SW 1271 (cell line): ENCODE measurements around the gene FGF14.
A peak's percentile ranks its signal among the peaks of the same experiment; 100 is the strongest.

Source experiments
- DNase-seq, 2 experiments: peaks; one replicate each; lab custom pipeline; 2025; lab: John Stamatoyannopoulos, UW

The FGF14 gene

GRCh38 chr13:101919541-101920181 lies 482.2 kb downstream of the FGF14 start:
- DNase-seq = no peak

DNA sequence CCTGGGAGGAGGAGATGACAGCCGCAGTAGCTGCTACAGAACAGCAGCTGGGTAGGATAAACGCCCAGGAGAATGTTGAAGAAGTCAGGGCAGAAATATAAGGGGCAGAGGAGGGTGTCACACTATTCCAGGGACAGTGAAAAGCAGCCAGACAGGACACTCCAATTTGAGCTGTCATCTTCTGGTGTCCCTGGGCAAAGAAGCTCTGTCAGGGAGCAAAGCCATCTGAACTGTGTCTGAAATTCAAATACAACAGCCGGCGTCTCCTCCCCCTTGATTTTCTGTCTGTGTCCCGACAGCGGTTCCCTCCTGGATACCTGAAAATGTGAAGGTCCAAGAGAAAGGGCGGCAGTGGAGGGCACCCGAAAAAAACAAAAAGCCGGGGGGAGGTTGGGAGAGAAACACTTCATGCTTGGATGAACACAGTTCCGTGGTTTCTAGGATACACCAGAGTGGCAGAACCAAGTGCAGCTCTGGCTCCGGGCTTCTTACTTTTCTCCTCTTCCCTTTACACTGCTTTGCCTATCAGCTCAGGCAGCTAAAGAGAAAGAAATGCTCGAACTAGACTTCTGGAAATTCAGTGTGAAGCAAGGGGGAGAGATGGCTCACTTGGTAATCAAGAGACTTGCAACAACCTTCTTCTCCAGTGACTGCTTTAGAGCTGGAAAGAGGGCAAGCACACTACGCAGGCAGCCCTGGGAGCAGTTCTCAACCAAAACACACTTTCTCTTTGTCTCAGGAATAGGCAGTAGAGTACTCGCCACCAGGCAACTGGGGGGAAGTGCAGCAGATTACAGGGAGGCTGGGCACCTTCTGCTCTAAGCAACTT lies 483.8 kb downstream of the FGF14 start:
- DNase-seq = peak in 1 of 2 experiments; percentile 44

DNA sequence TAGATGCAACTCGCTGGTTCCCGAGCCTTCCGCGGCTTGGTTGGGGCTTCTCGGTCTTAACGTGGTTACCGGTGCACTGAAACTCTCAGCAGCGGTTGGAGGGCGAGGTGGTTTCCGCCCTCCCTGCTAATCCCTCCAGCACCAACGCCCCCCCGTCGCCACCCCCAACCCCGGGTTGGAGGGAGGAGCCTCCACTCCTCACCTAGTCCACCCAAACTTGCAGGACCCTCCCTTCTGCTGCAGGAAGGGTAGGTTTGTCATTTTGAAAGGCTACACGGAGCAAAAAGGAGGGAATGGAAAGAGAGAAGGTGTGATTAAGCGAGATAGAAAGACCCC lies 484.4 kb downstream of the FGF14 start:
- DNase-seq = no peak

GRCh38 chr13:101916775-101917474 lies 484.9 kb downstream of the FGF14 start:
- no peak for DNase-seq

- DNase-seq = no peak
These were observed 485.6 kb downstream of the FGF14 start for GRCh38 chr13:101916108-101916774.

GRCh38 chr13:101915755-101916107 lies 486.1 kb downstream of the FGF14 start:
- no peak for DNase-seq

DNA sequence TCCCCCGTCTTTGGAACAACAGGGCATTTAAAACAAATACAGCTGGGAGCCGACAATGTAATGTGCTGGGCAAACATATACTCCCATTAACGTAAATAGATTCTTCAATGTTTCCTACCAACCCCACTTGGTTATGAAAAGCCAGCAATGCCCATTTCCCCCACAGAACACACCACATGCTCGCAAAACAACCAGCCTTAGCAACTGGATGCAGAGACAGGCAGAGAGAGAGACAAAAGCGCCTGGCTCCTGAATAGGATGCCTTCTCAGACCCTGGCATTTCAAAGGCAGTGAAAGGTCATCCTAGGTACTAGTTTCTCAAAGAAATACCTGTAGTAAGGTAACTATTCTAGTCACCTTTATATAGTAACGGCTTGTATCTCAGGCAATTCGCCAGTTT lies 486.5 kb downstream of the FGF14 start:
- no peak for DNase-seq

DNA sequence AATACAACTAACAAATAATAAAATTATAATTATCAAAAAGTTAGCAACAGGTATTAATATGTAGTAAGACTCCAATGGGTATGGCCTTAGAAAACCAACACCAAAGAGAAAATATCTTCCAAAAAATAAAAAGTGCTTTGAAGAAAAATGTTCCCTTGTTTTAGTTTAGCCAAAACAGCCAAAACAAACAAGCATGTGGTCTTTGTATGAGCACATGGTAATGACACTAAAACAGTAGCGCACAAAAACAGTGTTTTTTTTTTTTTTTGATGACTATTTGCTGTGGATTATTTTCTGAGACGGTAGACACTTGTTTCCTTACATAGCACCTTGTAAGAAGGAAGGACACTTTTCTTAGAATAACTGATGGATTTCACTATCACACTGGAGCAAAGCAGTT lies 490.1 kb downstream of the FGF14 start:
- no peak for DNase-seq

GRCh38 chr13:101903890-101904289 lies 498.0 kb downstream of the FGF14 start:
- no peak for DNase-seq

DNA sequence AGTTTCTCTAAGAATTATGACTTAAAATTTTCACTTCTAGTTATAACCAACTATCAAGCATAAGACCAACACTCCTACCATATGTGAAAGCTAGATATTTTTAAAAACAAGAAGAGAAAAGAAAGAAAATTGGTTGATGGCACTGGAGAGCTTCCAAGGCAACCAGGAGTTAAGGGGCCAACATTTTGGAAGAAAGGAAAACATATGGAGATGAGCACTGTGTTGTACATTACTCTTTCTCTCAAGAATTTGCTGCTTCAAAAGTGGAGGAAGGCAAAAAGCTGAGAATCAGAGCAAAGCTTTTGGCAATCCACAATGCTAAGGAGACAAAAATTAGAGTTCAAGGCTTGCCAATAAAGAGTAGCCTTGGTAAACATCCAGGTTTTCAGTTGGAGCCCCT lies 503.2 kb downstream of the FGF14 start:
- no peak for DNase-seq

DNA sequence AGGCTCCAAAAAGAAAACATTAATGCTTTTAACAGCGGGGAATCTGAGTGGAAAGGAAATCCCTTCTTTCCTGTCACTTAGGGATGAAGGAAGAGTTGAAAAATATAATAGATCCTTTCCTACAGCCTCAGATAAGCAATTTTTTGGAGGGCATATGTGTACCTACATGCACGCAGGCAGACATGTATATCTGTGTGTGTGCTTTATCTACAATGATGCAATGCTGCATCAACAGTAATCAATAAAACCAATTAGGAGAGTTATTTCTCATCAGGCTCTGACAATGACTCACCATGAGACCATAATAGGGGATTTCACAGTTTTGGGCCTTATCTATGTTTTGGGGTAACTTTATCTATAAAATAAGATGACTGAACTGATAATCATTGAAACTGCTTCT lies 505.3 kb downstream of the FGF14 start:
- no peak for DNase-seq

GRCh38 chr13:101893021-101893420 lies 508.8 kb downstream of the FGF14 start:
- no peak for DNase-seq

DNA sequence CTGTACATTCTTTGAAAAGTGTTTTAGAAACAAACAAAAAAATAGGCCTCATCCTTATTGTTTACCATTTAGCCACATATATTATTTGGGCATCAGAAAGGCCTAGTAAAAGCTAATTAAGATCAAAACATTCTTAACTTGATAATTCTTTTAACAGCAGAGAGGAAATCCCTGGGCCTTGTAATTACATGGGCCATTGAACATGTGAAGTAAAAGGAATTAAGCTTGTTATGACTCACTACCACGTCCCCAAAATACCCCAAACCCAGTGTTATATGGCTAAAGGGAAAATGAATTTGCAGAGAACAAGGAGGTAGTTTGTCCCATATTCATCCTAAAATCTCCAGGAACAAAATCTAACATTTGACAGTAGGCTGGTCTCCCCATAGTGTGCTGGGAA lies 509.6 kb downstream of the FGF14 start:
- DNase-seq = no peak

- DNase-seq = no peak
These were observed 520.3 kb downstream of the FGF14 start for GRCh38 chr13:101881593-101881992.

GRCh38 chr13:101880581-101880980 lies 521.3 kb downstream of the FGF14 start:
- no peak for DNase-seq

DNA sequence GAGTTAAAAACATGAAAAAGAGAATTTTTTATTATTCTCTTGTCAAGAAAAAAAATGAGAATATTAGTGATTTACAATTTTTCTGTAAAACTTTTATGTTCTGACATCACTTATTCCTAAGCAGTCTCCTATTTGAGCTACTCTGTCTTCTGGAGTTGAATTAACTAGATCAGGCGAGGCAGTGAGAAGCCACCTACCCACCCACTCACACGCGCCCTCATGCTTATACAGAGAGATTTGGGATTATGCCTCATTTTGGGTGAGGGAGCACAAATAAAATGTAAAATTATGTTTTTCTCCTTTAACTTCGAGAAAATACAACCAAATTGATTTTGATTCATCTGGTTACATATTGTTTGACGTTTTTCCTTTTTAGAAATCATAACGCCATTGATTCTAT lies 524.9 kb downstream of the FGF14 start:
- DNase-seq = no peak

- DNase-seq = no peak
These were observed 526.0 kb downstream of the FGF14 start for GRCh38 chr13:101875717-101876393.

DNA sequence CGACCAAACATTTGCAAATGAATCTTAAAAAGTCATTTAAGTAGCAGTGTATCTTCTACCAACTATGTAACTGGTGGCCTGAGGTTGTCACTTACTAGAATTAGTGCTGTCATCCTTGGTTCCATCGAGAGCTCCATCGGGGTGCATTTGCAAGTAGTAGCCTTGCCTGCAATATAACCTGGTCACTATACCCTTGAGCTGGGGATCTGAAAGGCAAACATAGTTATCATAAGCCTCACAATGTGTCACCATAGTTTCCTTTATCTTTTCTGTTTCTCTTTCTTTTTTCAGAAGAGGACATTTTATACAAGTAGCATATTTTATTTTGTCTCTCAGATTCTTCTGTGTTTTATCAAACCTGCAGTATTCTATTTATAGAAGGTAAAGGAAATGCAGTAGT lies 526.8 kb downstream of the FGF14 start:
- no peak for DNase-seq

DNA sequence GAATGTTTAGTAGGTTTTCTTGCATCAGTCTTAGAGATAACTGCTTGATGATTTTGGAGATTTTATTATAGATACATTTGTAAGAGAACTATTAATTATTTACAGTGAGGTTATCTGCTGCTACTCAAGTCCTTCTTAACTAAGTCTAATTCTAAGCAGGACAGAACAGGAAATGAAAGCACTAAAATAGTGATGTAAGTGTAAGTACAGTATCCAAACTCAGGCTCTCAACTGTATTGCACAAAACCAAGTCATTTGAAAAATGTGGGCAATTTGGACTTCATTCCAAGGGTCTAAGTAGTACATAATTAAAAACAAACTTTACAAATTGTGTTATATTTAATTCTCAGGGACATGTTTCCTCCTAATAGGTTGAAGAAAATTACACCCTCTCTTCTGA lies 532.3 kb downstream of the FGF14 start:
- DNase-seq = no peak

DNA sequence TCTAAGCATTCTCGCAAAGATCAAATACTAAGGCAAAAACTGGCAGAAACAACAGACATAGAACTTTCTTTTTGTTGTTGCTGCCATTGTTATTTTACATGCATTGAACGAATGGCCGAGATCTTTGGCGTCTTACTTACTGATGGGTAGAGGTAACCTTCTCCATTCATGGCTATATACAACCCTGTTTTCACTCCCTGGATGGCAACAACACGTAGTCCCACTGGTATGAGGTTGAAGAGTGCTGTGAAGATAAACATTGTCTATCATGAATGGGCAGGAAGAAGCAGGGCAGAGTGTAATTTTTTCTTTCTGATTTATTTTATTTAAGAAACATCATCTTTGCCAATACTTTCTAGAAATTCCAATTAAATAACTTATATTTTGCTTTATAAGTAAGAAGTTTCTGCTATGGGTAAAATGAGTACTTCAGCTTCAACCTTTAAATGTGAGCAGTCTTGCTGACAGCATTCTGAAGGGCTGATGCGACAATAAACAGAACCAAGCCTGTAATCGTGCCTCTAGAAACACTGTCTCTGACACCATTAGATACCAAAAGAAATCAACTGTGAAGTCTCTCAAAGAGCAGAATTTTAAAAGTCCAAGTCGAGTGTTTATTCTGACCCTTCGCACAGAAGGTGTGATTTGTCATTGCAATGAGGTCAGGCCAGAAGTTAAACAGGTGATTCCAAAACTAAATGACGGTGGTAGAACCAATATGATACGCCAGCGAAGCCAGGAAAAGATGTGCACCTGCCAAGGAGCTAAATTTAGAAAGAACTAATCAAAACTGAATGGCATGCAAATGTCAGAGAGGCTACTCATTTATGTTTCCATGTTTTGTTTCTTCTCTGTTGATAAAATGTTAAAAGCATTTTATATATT lies 533.0 kb downstream of the FGF14 start:
- DNase-seq = no peak
